Lung (tissue), 12 donors: ENCODE data around the gene SPIB. TPM values are rescaled to one million over a fixed set of nuclear protein-coding genes. Genes with fewer than 3 reads are reported as not detected.

ENCODE experiments used
- ATAC-seq: fragments of 200-7000 bp; cut with Tn5 transposase; one replicate; pipeline ENCODE4 v1.9.1; 2020; ENCODE audit warnings: moderate number of reproducible peaks; ENCODE audit not compliant: insufficient read depth, low FRiP score
- DNase-seq, 3 donors: peaks; one replicate each; pipeline ENCODE4 v3.0.0-alpha.2; 2013 to 2017
- H3K27ac ChIP-seq, 2 donors: one replicate each; pipeline ENCODE4 v1.5.1; 2013; ENCODE audit warnings: mild to moderate bottlenecking in 2 of 2, moderate library complexity in 2 of 2, control low read depth in 1 of 2, inconsistent platforms in 1 of 2, low read depth in 1 of 2, low read length in 1 of 2
- H3K27me3 ChIP-seq, 3 donors: one replicate each; pipeline ENCODE4 v1.5.1; 2013; ENCODE audit warnings: low read length in 2 of 3; ENCODE audit not compliant: control insufficient read depth in 3 of 3, insufficient read depth in 3 of 3
- H3K36me3 ChIP-seq, 4 donors: one replicate each; pipeline ENCODE4 v1.5.1; 2013; ENCODE audit warnings: low read length in 4 of 4, mild to moderate bottlenecking in 1 of 4, moderate library complexity in 1 of 4; ENCODE audit not compliant: control insufficient read depth in 4 of 4, insufficient read depth in 4 of 4
- H3K4me1 ChIP-seq, 5 donors: one replicate each; pipeline ENCODE4 v1.5.1; 2013; ENCODE audit warnings: low read length in 5 of 5, mild to moderate bottlenecking in 2 of 5, moderate library complexity in 1 of 5; ENCODE audit not compliant: control insufficient read depth in 5 of 5, insufficient read depth in 5 of 5
- H3K4me3 ChIP-seq: one replicate; pipeline ENCODE4 v1.5.1; 2013; ENCODE audit warnings: mild to moderate bottlenecking, control low read depth, moderate library complexity
- H3K9ac ChIP-seq, 2 donors: one replicate each; pipeline ENCODE4 v1.5.1; 2013; ENCODE audit warnings: low read length in 2 of 2, control low read depth in 1 of 2; ENCODE audit not compliant: insufficient read depth in 1 of 2
- H3K9me3 ChIP-seq, 4 donors: one replicate each; pipeline ENCODE4 v1.5.1; 2013; ENCODE audit warnings: low read length in 3 of 4, mild to moderate bottlenecking in 1 of 4, moderate library complexity in 1 of 4; ENCODE audit not compliant: control insufficient read depth in 4 of 4, insufficient read depth in 3 of 4
- CTCF ChIP-seq: IDR thresholded peaks from 2 replicates; pipeline ENCODE4 v1.5.1; 2012; ENCODE audit warnings: mild to moderate bottlenecking; ENCODE audit errors: control extremely low read depth, extremely low read depth
- WGBS, 2 donors: extraction: QIAGEN DNeasy Blood & Tissue Kit; methylation state at CpG; one replicate each; pipeline ENCODE4 v1.1.7; 2013; 5-methylcytosine and 5-hydroxymethylcytosine counted together
- polyA plus RNA-seq, 2 donors: library from polyadenylated mRNA; stranded (reverse); fragments of 200-250 nt; gene quantifications; one replicate each; pipeline ENCODE4 v1.2.1, GENCODE V29; 2013
- total RNA-seq, 2 donors: library from RNA; depleted of rRNA in 1 of 2; stranded (reverse); fragments of >200 nt in 1 of 2; gene quantifications; one replicate each; pipeline ENCODE4 v1.2.1, GENCODE V29; 2014 to 2021
- donor health status: control.
- donor health status: control.
- donor health status: Bipolar disorder and iron deficiency.
- donor health status: healthy.
- donor health status: DM: yes; HTN: yes; CAD: no.

SPIB gene
- total and polyA plus RNA-seq, 4 donors: 0.22 to 10.5 (median 0.65) TPM

GRCh38 chr19:50378863-50379236 lies 39.9 kb upstream of the SPIB start:
- H3K9me3 ChIP-seq: no peaks in the 10 kb centered on the region
- 95 to 98% methylated on average over 10 of the region's 10 CpGs for WGBS, 2 donors
- DNase-seq: no peak
- H3K4me1 ChIP-seq: peaks cover 0 to 22% (median 6%) of the 10 kb centered on the region in 5 donors
- H3K4me3 ChIP-seq: no peak overlapping the region
- no peaks in the 10 kb centered on the region for H3K27me3 ChIP-seq
- ATAC-seq: no peak
- no peak for TF ChIP-seq CTCF
- H3K27ac ChIP-seq: no peak overlapping the region
- no peak overlapping the region for H3K9ac ChIP-seq
- H3K36me3 ChIP-seq: peaks cover 10 to 50% (median 18%) of the 10 kb centered on the region in 4 donors

GRCh38 chr19:50379602-50380001 lies 39.1 kb upstream of the SPIB start:
- DNase-seq (no peak), ATAC-seq (no peak)
- TF ChIP-seq CTCF: no peak
- no peak overlapping the region for H3K4me3 ChIP-seq
- WGBS, 2 donors: 92 to 96% methylated on average over 11 of the region's 11 CpGs
- no peaks in the 10 kb centered on the region for H3K27me3 ChIP-seq
- peaks cover 10 to 50% (median 18%) of the 10 kb centered on the region in 4 donors for H3K36me3 ChIP-seq
- H3K4me1 ChIP-seq: peaks cover 0 to 22% (median 6%) of the 10 kb centered on the region in 5 donors
- no peak overlapping the region for H3K27ac ChIP-seq
- H3K9ac ChIP-seq: no peak overlapping the region
- no peaks in the 10 kb centered on the region for H3K9me3 ChIP-seq

- no peak for TF ChIP-seq CTCF
- no peak overlapping the region for H3K9ac ChIP-seq
- DNase-seq: no peak
Measured at GRCh38 chr19:50380137-50380536, 38.6 kb upstream of the SPIB start.

GRCh38 chr19:50380751-50381151 lies 38.0 kb upstream of the SPIB start:
- DNase-seq: peak; percentile 73 to 81 (median 77)
- Histone ChIP-seq H3K4me1 (peaks cover 3 to 32% (median 9%) of the 10 kb centered on the region in 5 donors), H3K9me3 (no peaks in the 10 kb centered on the region), H3K36me3 (peaks cover 10 to 50% (median 18%) of the 10 kb centered on the region in 4 donors), H3K9ac (no peak overlapping the region), H3K27me3 (no peaks in the 10 kb centered on the region), H3K4me3 (no peak overlapping the region), H3K27ac (no peak overlapping the region)
- no peak for ATAC-seq
- 72 to 77% methylated on average over 8 of the region's 8 CpGs for WGBS, 2 donors
- TF ChIP-seq CTCF: no peak

More at GRCh38 chr19:50380137-50380536, 38.6 kb upstream of the SPIB start:
- Histone ChIP-seq H3K36me3 (peaks cover 10 to 50% (median 18%) of the 10 kb centered on the region in 4 donors), H3K9me3 (no peaks in the 10 kb centered on the region), H3K27me3 (no peaks in the 10 kb centered on the region), H3K27ac (no peak overlapping the region), H3K4me3 (no peak overlapping the region), H3K4me1 (peaks cover under 1 to 27% (median 7%) of the 10 kb centered on the region in 5 donors)
- WGBS, 2 donors: 82 to 86% methylated on average over 11 of the region's 11 CpGs
- no peak for ATAC-seq
